ENCODE results near the gene PSMA5. TPM values are rescaled to one million over a fixed set of nuclear protein-coding genes. Genes with fewer than 3 reads are reported as not detected.

Gene PSMA5
- total RNA-seq, 1 experiment from 2014 or later = 97.8 TPM

GRCh38 chr1:109369167-109369746 lies 57.0 kb downstream of the PSMA5 start:
- ChIA-PET CTCF (no interaction called here), POLR2A (no interaction called here)
- H3K9me3 Mint-ChIP-seq (ENCODE audit: unreplicated experiment) = no peaks in the 10 kb centered on the region
- BruUV-seq (replicated peaks) = no TSS peak
- Histone ChIP-seq H3K27me3 (replicated peaks; ENCODE audit: control insufficient read depth, insufficient read depth, low read length) (no peaks in the 10 kb centered on the region), H3K36me3 (ENCODE audit: control insufficient read depth, insufficient read depth, low read length) (no peaks in the 10 kb centered on the region), H3K4me1 (peaks cover 31% of the 10 kb centered on the region), H3K9me3 (no peaks in the 10 kb centered on the region), H3K4me3 (ENCODE audit: low read depth, low read length) (no peak overlapping the region)
- no peaks in the 10 kb centered on the region for H3K27me3 Mint-ChIP-seq (ENCODE audit: insufficient read depth, unreplicated experiment)
- H3K27ac Mint-ChIP-seq (ENCODE audit: unreplicated experiment) = no peak overlapping the region
- intact Hi-C loops (cut with micrococcal nuclease; ENCODE audit: unreplicated experiment) = no loop called here
- no peak overlapping the region for H3K4me3 Mint-ChIP-seq (ENCODE audit: unreplicated experiment)
- H3K36me3 Mint-ChIP-seq (ENCODE audit: insufficient read depth, unreplicated experiment) = peaks cover 6% of the 10 kb centered on the region
- no peak for DNase-seq
- TF ChIP-seq, protein P1, sequence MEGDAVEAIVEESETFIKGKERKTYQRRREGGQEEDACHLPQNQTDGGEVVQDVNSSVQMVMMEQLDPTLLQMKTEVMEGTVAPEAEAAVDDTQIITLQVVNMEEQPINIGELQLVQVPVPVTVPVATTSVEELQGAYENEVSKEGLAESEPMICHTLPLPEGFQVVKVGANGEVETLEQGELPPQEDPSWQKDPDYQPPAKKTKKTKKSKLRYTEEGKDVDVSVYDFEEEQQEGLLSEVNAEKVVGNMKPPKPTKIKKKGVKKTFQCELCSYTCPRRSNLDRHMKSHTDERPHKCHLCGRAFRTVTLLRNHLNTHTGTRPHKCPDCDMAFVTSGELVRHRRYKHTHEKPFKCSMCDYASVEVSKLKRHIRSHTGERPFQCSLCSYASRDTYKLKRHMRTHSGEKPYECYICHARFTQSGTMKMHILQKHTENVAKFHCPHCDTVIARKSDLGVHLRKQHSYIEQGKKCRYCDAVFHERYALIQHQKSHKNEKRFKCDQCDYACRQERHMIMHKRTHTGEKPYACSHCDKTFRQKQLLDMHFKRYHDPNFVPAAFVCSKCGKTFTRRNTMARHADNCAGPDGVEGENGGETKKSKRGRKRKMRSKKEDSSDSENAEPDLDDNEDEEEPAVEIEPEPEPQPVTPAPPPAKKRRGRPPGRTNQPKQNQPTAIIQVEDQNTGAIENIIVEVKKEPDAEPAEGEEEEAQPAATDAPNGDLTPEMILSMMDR (IDR thresholded peaks at IDR 0.05; ENCODE audit: insufficient read depth in 1 of 2, low read depth in 1 of 2, low read length in 1 of 2, severe bottlenecking in 1 of 2, unreplicated experiment in 1 of 2) = no peak
- H3K4me1 Mint-ChIP-seq (ENCODE audit: low read depth, unreplicated experiment) = peaks cover 7% of the 10 kb centered on the region

DNA sequence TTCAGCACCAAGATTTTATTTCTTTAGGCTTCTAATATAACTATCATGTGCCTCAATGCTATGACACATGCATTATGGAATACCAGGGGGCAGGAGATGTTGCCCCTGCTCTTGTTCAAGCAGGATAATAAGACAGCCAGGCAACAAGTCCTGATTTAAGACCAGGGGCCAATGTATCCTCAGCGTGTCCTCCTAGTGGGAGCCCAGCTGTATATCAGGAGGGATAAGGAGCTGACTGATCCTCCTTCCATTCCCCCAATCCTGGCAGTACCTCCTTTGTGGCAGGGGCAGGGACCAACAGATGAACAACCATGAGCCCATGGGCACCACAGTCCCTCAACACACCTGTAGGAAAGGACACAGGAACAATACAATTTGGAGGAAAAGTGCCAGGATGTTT lies 57.8 kb downstream of the PSMA5 start:
- Histone ChIP-seq H3K4me3 (ENCODE audit: low read depth, low read length) (no peak overlapping the region), H3K9me3 (no peaks in the 10 kb centered on the region), H3K27me3 (replicated peaks; ENCODE audit: control insufficient read depth, insufficient read depth, low read length) (no peaks in the 10 kb centered on the region), H3K4me1 (peaks cover 29% of the 10 kb centered on the region), H3K36me3 (ENCODE audit: control insufficient read depth, insufficient read depth, low read length) (no peaks in the 10 kb centered on the region)
- BruUV-seq (replicated peaks) = no TSS peak
- no peak overlapping the region for H3K4me3 Mint-ChIP-seq (ENCODE audit: unreplicated experiment)
- POLR2A ChIA-PET = no interaction called here
- no peaks in the 10 kb centered on the region for H3K9me3 Mint-ChIP-seq (ENCODE audit: unreplicated experiment)
- no peak overlapping the region for H3K27ac Mint-ChIP-seq (ENCODE audit: unreplicated experiment)
- H3K4me1 Mint-ChIP-seq (ENCODE audit: low read depth, unreplicated experiment) = peaks cover 7% of the 10 kb centered on the region
- intact Hi-C loops (cut with micrococcal nuclease; ENCODE audit: unreplicated experiment) = no loop called here
- H3K27me3 Mint-ChIP-seq (ENCODE audit: insufficient read depth, unreplicated experiment) = no peaks in the 10 kb centered on the region
- TF ChIP-seq, protein P1 (IDR thresholded peaks at IDR 0.05; ENCODE audit: insufficient read depth in 1 of 2, low read depth in 1 of 2, low read length in 1 of 2, severe bottlenecking in 1 of 2, unreplicated experiment in 1 of 2) = no peak
- DNase-seq = no peak
- H3K36me3 Mint-ChIP-seq (ENCODE audit: insufficient read depth, unreplicated experiment) = peaks cover 6% of the 10 kb centered on the region
- CTCF ChIA-PET = interaction anchor here (0.6 kb wide), 1 partner anchor 13 kb away, joined by 3 read pairs; no protein-coding TSS in a partner anchor

- ChIA-PET POLR2A (no interaction called here), CTCF (no interaction called here)
- intact Hi-C loops (cut with micrococcal nuclease; ENCODE audit: unreplicated experiment) = no loop called here
- H3K4me3 Mint-ChIP-seq (ENCODE audit: unreplicated experiment) = no peak overlapping the region
- no TSS peak for BruUV-seq (replicated peaks)
- Histone ChIP-seq H3K27me3 (replicated peaks; ENCODE audit: control insufficient read depth, insufficient read depth, low read length) (no peaks in the 10 kb centered on the region), H3K4me3 (ENCODE audit: low read depth, low read length) (no peak overlapping the region), H3K9me3 (no peaks in the 10 kb centered on the region), H3K36me3 (ENCODE audit: control insufficient read depth, insufficient read depth, low read length) (no peaks in the 10 kb centered on the region), H3K4me1 (peaks cover 25% of the 10 kb centered on the region)
- H3K4me1 Mint-ChIP-seq (ENCODE audit: low read depth, unreplicated experiment) = no peaks in the 10 kb centered on the region
- TF ChIP-seq, protein P1 (IDR thresholded peaks at IDR 0.05; ENCODE audit: insufficient read depth in 1 of 2, low read depth in 1 of 2, low read length in 1 of 2, severe bottlenecking in 1 of 2, unreplicated experiment in 1 of 2) = no peak
- peaks cover 6% of the 10 kb centered on the region for H3K36me3 Mint-ChIP-seq (ENCODE audit: insufficient read depth, unreplicated experiment)
- DNase-seq = no peak
- no peak overlapping the region for H3K27ac Mint-ChIP-seq (ENCODE audit: unreplicated experiment)
- H3K27me3 Mint-ChIP-seq (ENCODE audit: insufficient read depth, unreplicated experiment) = no peaks in the 10 kb centered on the region
- no peaks in the 10 kb centered on the region for H3K9me3 Mint-ChIP-seq (ENCODE audit: unreplicated experiment)
Observed at GRCh38 chr1:109367626-109368025, 58.6 kb downstream of the PSMA5 start.

Data from Caco-2 (cell line).